Measurements from ENCODE around the gene SMARCA2. TPM values are rescaled to one million over a fixed set of nuclear protein-coding genes. Genes with fewer than 3 reads are reported as not detected.
A peak's percentile ranks its signal among the peaks of the same experiment; 100 is the strongest.

The SMARCA2 gene
- total RNA-seq, 1 donor from 2014 or later, result 19.7 TPM

DNA sequence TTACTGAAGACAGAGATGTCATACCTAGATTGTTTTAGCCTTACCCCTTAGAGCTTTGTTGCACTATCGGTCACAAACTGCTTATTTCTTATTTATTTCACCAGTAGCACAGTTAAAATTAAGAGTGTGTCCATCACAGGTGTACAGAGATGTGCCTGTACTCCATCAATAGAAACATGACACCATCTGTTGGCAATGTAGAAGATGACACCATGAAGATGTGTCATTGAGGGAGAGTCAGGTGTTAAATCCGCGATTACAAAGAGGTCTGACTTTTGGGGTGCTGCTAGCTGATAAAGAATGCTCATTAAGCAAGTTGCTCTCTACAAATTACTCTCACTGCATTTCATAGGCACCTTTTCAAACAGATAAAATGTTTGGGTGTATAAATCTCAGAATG is 164.4 kb downstream of the SMARCA2 start:
- H3K4me3 ChIP-seq (ENCODE audit: low read depth, low read length), result no peak overlapping the region
- TF ChIP-seq, protein P1, sequence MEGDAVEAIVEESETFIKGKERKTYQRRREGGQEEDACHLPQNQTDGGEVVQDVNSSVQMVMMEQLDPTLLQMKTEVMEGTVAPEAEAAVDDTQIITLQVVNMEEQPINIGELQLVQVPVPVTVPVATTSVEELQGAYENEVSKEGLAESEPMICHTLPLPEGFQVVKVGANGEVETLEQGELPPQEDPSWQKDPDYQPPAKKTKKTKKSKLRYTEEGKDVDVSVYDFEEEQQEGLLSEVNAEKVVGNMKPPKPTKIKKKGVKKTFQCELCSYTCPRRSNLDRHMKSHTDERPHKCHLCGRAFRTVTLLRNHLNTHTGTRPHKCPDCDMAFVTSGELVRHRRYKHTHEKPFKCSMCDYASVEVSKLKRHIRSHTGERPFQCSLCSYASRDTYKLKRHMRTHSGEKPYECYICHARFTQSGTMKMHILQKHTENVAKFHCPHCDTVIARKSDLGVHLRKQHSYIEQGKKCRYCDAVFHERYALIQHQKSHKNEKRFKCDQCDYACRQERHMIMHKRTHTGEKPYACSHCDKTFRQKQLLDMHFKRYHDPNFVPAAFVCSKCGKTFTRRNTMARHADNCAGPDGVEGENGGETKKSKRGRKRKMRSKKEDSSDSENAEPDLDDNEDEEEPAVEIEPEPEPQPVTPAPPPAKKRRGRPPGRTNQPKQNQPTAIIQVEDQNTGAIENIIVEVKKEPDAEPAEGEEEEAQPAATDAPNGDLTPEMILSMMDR (IDR thresholded peaks at IDR 0.05; ENCODE audit: insufficient read depth, low read length, severe bottlenecking), result no peak
- DNase-seq (ENCODE audit: low read depth) (peak; percentile 33), FAIRE-seq (no peak)
- no peaks in the 10 kb centered on the region for H3K27me3 ChIP-seq (ENCODE audit: control insufficient read depth, insufficient read depth, low read length)
- H3K36me3 ChIP-seq (ENCODE audit: control insufficient read depth, insufficient read depth, low read length), result no peaks in the 10 kb centered on the region

GRCh38 chr9:2180154-2180553 is 165.0 kb downstream of the SMARCA2 start:
- DNase-seq (ENCODE audit: low read depth) (no peak), FAIRE-seq (no peak)
- H3K36me3 ChIP-seq (ENCODE audit: control insufficient read depth, insufficient read depth, low read length), result no peaks in the 10 kb centered on the region
- no peaks in the 10 kb centered on the region for H3K27me3 ChIP-seq (ENCODE audit: control insufficient read depth, insufficient read depth, low read length)
- TF ChIP-seq, protein P1 (IDR thresholded peaks at IDR 0.05; ENCODE audit: insufficient read depth, low read length, severe bottlenecking), result no peak
- H3K4me3 ChIP-seq (ENCODE audit: low read depth, low read length), result no peak overlapping the region

DNA sequence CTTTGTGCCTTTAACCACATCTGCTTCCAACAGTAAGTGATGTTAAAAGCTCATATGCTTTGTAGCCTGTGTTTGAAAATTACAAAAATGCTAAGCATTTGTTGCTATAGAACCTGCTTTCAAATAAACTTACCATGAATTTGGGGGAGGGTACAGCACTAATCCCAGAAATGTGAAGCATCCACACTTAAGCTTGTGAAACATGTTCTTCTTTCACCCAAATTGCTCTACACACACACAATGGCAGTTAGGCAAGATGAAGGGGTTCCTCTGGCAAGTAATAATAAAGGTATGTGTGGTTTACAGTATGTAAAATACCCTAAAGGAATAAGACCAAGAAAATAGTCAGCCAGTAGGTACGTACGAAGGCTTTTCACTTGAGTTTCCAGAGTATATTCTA is 165.6 kb downstream of the SMARCA2 start:
- DNase-seq (ENCODE audit: low read depth) (no peak), FAIRE-seq (no peak)
- Histone ChIP-seq H3K27me3 (ENCODE audit: control insufficient read depth, insufficient read depth, low read length) (no peaks in the 10 kb centered on the region), H3K36me3 (ENCODE audit: control insufficient read depth, insufficient read depth, low read length) (no peaks in the 10 kb centered on the region), H3K4me3 (ENCODE audit: low read depth, low read length) (no peak overlapping the region)
- TF ChIP-seq, protein P1 (IDR thresholded peaks at IDR 0.05; ENCODE audit: insufficient read depth, low read length, severe bottlenecking), result no peak

DNA sequence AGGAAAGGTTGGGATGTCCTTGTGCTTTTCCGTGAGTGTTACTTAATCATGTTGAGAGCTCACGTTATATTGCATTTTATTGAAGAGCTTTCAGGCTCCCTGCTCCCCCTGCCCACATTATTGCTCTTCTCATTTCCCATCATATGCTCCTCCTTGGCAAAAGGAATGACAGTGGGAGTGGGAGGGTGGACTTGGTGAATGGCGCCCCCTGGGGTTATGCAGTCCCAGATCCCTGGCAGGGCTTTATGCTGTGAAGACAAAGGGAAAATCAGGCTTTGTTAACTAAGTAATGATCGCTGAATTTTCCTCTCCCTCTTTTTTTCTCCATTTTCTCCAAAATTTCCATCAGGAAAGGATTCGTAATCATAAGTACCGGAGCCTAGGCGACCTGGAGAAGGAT is 166.6 kb downstream of the SMARCA2 start:
- Histone ChIP-seq H3K36me3 (ENCODE audit: control insufficient read depth, insufficient read depth, low read length) (peaks cover 2% of the 10 kb centered on the region), H3K4me3 (ENCODE audit: low read depth, low read length) (no peak overlapping the region), H3K27me3 (ENCODE audit: control insufficient read depth, insufficient read depth, low read length) (no peaks in the 10 kb centered on the region)
- TF ChIP-seq, protein P1 (IDR thresholded peaks at IDR 0.05; ENCODE audit: insufficient read depth, low read length, severe bottlenecking), result peak; percentile 65
- DNase-seq (ENCODE audit: low read depth) (no peak), FAIRE-seq (no peak)

DNA sequence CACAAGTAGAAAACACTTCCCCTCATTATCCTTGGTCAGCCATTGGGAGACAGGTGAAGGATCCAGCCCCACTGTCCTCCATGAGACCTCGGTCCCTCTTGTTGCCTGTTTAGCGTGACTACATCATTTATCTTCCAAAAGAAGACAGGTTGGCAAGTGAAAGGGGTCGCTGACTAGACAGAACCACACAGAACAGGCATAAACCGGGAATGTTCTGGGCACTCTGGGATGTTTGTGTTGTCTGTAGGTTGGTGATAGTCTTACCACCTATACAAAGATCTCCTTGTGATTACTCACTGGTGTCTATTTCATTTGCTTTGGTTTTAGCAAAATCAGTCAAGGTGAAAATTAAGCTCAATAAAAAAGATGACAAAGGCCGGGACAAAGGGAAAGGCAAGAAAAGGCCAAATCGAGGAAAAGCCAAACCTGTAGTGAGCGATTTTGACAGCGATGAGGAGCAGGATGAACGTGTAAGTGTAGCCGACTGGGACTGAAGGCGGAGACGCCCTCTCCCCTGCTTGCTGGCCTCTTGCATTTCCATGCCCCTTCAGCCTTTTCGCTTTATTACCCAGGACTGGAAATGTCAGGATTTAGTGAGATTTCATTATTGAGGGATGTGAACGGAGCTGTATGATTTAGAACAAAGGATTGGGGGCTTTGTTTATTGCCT is 175.9 kb downstream of the SMARCA2 start:
- Histone ChIP-seq H3K27me3 (ENCODE audit: control insufficient read depth, insufficient read depth, low read length) (no peaks in the 10 kb centered on the region), H3K36me3 (ENCODE audit: control insufficient read depth, insufficient read depth, low read length) (peaks cover 3% of the 10 kb centered on the region), H3K4me3 (ENCODE audit: low read depth, low read length) (no peak overlapping the region)
- FAIRE-seq, result no peak
- TF ChIP-seq, protein P1 (IDR thresholded peaks at IDR 0.05; ENCODE audit: insufficient read depth, low read length, severe bottlenecking), result no peak
- DNase-seq (ENCODE audit: low read depth), result no peak

GRCh38 chr9:2191609-2191972 is 176.4 kb downstream of the SMARCA2 start:
- DNase-seq (ENCODE audit: low read depth) (no peak), FAIRE-seq (no peak)
- Histone ChIP-seq H3K4me3 (ENCODE audit: low read depth, low read length) (no peak overlapping the region), H3K36me3 (ENCODE audit: control insufficient read depth, insufficient read depth, low read length) (peaks cover 2% of the 10 kb centered on the region), H3K27me3 (ENCODE audit: control insufficient read depth, insufficient read depth, low read length) (no peaks in the 10 kb centered on the region)
- TF ChIP-seq, protein P1 (IDR thresholded peaks at IDR 0.05; ENCODE audit: insufficient read depth, low read length, severe bottlenecking), result no peak
